Measurements from ENCODE around the gene MEGF11. TPM values are rescaled to one million over a fixed set of nuclear protein-coding genes. Genes with fewer than 3 reads are reported as not detected.

The MEGF11 gene
- total RNA-seq, 1 donor from 2014 or later: 6.2 TPM

DNA sequence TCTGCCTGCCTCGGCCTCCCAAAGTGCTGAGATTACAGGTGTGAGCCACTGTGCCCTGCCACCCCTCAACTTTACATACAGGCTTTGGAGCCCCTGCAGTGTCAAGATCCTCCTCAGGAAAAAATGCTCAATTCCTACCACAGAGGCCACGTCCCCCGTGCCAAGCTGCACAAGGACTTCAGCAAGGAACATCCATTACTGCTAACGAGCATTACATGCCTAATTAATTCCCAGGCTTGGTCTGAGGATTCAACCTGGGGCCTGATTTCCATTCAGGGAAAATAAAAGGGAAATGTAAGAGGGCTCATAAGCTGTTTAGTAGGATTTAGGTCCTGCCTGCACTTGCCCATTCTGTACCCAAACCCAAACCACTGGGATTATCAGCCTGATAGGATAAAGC lies 222.9 kb downstream of the MEGF11 start:
- DNase-seq (ENCODE audit: low read depth): no peak

DNA sequence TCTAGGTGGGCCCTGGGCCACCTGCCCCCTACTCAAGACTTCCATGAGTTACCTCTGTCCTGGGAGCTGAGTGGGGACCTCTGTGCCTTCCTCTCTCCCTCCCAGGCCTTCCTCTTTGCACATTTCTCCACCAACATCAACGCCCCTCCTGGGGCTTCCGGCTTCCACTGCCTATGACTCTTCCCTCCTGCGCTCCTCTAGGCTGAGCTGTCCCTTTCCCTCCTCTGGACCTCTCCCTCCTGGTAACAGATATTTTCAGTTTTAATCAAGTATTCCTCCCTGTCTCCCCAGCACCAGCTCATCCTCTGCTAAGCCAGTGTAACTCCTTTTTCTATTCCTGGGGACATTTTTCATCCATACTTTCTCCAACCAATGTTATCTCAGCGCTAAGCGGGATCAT lies 223.9 kb downstream of the MEGF11 start:
- DNase-seq (ENCODE audit: low read depth): no peak

DNA sequence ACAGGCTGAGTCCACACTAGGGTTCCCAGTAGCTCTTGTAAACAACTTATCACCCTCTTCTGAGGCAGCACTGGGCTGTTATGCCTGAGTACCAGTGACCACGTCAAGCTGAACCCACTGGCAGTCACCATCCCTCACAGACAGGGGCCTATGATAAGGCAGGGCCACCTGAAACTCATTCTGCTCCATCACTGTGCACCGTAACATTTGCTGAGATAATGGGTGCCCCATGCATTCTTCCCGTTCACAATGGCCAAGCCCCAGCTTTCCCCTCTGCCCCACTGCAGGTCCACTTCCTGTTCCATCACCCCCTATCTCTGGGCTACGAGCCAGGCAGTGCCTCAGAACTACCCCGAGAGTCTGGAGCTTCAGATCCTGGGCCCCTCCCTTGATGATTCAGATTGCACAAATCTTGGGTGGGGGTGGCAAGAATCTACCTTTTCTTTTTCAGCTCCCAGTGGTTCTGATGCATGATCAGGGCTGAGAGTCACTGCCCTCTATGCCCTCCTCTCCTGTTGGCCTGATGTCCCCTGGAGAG lies 226.2 kb downstream of the MEGF11 start:
- DNase-seq (ENCODE audit: low read depth): peak; percentile 87

DNA sequence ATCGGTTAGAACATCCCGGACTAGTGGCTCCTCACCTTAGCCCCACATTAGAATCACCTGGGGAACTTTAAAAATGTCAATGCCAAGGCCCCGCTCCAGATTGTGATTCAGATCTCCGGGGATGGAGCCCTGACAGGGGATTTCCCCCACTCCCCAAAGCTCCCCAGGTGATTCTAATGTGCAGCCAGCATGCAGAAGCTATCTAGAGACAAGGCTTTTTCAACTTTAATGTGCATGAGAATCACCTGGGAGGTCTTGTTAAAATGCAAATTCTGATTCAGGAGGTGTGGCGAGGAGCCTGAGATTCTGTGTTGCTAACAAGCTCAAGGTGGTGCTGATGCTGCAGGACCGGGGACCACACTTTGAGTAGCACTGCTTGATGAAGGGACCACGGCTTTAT lies 227.6 kb downstream of the MEGF11 start:
- DNase-seq (ENCODE audit: low read depth): no peak

DNA sequence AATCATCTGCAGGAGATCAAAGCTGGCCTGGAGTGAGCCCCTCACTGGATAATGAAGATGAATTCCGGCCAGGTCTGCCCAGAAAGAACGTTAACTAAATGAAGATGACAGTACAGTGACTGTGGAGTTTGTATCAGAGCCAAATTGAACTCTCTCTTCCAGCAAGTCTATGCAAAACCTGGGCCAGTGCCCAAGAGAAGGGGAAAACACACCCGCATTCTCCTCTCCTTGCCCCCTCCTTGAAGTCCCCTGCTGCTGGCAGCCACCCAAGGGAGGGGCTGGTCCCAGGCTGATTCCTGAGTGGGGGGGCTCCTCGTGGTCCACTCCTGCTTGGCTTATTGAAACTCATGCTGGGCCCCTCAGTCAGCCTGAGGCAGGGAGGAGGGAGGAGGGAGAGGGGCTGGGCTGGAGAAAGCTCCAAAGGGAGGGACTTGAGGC lies 228.5 kb downstream of the MEGF11 start:
- DNase-seq (ENCODE audit: low read depth): peak; percentile 51

DNA sequence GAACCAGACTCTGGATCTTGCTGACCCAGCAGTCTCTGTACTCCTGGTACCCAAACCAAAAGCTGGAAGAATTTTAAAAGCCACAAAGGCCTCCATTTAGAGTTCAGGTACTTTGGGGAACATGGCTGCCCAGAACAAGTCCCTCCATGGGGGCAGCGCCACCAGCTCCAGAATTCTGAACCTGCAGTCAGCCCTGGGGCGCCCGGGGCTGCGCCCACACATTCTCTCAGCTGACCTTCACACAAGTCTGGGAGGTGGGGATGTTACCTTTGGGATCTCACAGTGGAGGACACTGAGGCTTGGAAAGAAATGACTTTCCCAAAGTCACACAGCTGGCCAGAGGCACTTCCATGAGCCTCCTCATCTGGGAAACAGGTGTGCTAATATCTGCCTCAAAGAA lies 229.4 kb downstream of the MEGF11 start:
- DNase-seq (ENCODE audit: low read depth): no peak

DNA sequence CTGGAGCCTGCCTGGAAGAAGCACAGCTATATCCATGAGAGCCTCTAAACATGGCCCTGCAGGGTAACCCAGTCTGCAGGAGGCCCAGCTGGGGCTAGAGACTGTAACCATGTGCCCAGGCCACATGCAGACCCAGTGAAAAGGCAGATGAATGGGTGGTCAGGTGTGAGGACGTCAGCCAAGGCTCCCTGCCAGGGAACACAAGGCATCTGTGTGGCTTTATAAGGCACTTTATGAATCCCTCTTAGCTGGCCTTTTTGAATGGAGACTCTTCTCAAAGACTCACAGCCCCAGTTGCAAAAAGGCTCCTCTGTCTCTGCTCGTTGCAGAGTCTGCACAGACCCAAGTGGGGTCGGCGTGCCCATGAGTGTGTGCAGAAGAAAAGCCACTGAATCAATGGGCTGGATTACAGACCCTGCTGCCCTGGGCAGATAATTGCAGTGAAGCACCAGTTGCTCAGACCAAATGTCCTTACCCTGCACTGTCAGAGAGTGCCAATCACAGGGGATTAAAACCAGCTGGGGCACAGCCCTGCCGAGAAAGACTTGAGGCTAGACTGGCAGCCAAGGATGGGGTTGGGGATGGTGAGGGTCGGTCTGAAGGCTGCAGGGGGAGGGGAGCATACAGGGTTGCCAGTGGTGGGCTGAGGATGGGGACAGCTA lies 230.1 kb downstream of the MEGF11 start:
- DNase-seq (ENCODE audit: low read depth): no peak

DNA sequence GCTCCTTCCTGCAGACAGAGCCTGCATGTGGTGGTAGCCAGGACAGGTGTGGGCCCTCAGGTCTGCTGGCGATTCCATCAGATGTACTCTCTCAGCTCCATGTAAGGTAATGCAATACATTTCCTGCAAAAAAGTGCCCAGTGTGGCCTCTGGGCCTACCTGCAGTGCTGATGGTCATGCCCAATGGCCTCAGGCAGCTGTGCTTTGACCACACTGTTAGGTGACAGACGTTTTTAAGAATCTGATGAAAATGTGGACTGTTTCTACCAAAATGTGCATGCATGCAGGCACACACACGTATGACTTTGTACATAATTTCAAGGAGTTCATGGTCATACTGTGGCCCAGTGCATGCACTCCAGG lies 231.4 kb downstream of the MEGF11 start:
- no peak for DNase-seq (ENCODE audit: low read depth)

DNA sequence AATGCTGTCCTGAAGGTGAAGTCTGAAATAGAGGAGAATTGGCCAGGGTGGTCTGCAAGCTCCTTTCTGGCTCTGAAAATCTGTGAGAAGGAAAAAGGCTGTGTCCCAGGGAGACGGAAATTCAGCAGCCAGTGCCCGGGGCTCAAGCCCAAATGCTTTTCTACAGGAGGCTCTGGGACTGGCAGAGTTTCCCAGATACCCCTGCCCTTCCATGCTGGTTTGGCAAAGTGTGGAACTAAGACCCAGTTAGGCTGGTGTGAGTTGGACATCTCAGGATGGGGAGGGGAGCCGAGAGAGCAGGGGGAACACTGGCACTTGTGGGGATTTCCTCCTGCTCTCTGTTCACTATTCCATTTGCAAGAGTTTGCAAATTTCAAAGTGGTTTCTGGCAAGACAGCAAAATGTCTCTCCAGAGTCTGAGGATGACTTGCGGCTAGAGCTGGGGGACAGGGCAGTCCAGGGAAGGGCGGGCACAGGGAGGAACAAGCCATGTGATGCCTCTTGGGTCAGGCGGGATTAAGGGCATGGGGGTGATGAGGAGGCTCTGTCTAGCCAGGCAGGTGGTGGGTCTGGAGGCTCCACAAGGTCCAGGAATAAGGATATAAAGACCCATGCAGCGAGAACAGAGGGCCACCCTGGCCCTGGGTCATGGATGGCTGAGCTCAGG lies 231.9 kb downstream of the MEGF11 start:
- no peak for DNase-seq (ENCODE audit: low read depth)

DNA sequence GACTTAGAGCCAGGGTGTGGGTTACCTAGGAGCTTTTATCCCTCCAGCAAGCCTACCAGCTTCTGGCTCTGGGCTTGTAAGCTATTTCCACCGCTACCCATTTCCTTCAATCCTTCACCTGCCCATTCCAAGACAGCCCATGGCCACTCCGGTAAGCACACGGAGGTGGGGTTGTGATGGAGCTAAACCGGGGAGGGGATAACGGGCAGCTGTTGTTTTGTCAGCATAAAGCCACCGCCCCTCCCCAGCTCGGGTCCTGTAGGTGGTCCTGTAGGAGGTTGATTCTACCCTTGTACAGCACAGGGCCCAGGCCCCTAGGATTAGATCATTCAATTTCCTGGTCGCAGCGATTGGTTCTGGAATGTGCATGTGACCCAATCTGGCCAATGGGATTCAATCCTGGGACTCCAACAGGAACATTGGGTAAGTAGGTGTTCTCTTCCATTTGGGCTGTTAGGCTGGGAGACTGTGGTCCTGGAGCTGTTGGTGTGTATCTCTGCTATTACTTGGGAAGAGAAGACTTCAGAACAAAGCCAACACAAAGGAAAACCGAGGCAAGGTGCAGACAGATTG lies 233.6 kb downstream of the MEGF11 start:
- no peak for DNase-seq (ENCODE audit: low read depth)

DNA sequence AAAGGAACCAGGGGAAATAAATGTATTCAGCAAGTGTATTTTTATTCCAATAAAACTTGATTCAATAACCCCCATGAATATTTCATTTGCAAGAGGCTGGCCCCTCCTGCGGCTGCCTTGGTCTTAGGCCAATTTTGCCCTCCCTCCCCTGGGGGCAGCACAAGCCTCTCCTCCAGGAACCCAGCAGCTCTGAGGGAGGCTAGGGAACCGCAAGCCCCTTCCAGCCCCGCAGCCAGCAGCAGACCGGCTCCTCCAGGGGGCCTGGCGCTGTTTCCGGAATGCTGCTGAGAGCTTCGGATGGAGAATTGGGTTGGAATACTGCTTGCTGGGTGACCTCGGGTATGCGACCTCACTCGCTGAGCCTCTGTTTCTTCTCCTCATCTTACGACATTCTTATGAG lies 234.2 kb downstream of the MEGF11 start:
- DNase-seq (ENCODE audit: low read depth): no peak

DNA sequence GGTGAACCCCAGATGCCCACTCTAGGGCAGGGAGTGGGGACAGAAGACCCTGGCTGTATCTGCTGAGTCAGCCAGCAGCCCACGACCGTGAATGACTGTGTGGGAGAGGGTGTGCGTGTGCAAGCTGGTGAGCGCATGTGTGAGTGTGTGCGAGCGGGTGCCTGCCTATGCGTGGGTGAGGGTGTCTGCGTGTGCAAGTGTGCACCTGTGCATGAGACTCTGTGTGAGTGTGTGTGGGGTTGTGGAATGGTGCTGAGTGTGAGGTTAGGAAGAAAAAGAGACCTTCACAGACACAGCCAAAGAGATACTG lies 235.1 kb downstream of the MEGF11 start:
- DNase-seq (ENCODE audit: low read depth): no peak

DNA sequence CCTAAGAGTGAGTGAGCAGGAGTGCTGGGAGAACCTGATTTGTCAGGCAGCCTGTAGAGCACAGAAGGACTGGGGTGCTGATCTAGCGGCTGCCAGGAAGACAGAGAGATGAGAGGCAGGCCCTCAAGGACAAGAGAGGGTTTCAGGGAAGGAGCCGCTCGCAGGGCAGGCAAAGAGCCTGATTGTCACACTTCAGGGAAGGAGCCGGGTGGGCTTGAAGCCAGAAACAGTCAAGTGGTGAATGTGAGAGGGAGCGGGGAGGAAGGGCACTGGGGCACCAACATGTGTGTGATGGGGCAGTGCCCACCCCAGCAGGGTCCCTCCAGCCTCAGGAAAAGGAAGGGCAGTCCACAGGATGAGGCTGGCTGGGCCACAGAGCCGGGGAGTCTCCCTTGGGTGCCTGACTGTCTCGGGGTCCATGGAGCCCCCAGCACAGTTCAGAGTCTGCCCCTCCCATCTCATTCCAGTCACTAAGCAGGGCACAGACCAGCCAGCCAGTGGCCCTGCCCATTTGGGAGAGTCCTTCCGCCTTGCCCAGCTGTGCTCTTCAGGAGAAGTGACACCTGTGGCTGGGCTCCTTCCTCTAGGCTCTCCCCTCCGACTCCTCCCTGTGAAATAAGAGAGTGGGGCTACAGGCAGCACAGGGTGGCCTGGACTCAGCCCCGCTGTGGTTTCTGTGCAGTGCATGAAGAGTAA lies 235.6 kb downstream of the MEGF11 start:
- DNase-seq (ENCODE audit: low read depth): no peak

DNA sequence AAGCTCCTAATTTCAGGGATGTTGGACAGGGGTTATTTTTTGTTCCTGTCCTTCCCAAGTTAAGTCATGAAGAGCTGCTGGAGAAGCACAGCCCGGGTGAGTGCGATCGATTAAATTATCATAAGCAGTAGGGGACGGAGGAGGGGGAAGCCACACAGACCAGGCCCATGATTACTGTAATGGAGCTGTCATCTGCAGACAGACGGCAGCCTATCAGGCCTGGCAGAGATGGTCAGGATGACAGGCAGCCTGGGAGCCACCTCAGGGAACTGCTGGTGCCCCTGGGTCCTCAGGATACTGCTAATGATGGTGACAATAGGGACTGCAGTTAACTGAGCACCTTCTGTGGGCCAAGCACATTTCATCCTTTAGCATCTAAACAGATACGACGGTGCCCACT lies 236.6 kb downstream of the MEGF11 start:
- DNase-seq (ENCODE audit: low read depth): no peak

DNA sequence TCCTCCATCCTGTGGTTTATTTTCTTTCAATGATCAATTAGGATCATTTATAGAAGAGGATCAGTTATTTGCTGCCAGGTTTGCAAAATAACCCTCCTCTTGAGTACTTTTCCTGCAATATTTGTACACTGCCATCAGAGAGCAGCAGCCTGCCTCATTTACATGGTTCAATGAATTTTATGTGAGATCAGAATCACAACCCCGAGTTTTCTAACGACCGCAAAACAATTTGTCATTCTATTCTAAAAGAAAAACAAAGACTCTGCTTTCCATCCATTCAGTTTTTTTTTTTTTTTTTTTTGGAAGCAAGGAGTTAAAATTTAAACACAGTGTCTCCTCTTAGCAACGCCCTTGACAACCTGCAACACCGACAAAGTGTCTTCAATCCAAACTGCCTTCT lies 237.4 kb downstream of the MEGF11 start:
- DNase-seq (ENCODE audit: low read depth): peak; percentile 77

DNA sequence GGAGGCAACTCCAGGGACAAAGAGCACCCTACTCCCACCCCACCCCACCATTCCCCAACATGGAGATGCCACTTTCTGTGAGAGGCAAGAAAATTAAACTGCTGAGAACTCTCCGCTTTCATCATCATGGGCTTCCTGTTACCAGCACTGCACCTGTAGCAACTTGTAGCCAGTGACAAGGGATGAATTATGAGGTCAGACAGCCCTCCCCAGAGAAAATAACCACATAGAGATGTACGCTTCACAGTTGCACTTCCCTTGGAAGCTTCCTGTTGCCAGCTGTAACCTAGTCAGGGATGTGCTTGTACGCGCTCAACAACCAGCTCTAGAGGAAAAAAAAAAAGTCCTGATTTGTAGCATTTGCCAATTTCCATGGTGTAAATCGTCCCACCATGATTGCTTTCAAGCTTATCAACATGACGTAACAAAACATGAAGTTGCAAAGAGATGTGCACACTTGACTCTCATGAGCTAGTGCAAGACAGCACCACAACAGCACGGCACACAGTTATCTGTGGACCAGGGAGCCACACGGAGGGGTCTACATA lies 238.8 kb downstream of the MEGF11 start:
- DNase-seq (ENCODE audit: low read depth): no peak

DNA sequence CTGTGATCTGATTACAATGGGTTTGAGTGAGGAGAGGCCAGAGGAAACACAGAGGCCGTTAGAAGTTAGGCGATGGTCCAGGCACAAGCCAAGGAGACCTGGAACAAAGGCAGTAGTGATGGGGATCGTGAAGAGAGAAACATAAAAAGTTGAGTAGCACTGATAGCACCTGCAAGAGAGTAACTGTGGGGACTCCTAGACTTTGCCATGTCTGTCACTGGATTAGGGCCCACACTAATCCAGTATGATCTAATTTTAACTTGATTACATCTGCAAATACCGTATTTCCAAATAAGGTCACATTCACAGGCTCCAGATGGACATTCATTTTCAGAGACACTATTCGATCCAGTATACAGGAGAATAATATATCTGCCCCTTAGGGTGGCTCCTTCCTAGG lies 239.5 kb downstream of the MEGF11 start:
- DNase-seq (ENCODE audit: low read depth): no peak

DNA sequence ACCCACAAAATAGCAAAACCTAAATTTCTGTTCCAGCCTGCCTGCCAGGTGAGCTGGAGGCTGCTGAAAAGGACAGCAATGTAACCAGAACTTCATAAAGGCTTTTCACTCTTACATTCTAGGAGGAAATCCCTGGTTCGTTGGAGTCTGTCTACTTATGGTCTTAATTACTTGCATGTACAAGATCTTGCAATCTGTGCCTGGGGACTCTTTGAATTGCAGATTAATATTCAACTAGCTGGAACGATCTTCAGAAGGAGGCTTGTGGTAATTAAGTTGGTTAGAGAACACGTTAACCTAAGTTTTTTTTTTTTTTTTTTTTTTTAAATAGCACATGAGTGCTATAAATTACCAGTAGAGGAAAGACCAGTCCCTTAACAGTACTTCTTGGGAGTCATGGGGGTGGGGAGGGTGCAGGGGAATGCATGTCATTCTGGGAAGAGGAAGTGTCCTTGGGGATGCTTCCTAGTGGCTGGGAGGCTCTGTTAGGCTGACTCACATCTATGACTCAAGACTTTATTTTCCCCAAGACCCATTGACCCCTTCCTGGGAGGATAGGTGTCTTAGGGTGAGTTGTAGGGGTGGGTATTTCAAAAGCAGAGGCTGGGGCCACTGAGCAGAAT lies 244.5 kb downstream of the MEGF11 start:
- DNase-seq (ENCODE audit: low read depth): peak; percentile 100

DNA sequence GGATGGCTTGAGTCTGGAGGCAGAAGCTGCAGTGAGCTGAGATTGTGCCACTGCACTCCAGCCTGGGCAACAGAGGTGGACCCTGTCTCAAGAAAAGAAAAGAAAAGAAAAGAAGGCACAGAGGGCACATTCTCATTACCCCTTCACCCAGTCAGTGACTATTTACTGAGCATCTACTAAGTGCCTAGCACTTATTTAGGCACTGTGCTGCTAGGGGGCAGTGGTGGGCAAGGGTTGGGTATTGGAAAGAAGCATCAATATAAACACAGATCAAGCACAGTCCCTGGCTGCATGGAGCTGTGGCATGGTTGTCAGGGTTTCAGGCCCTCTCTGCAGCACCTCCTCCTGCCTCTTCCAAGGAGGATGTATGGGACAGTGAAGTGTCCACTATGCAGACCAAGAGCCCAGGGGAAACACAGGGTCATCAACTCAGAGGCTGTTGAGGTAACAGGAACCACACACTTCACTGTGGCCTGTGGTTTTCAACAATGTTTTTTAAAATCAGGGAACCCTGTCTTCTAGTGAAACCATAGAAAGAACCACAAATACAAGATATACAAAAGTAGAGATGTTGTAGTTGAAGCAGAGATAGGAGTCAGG lies 245.8 kb downstream of the MEGF11 start:
- DNase-seq (ENCODE audit: low read depth): peak; percentile 61

DNA sequence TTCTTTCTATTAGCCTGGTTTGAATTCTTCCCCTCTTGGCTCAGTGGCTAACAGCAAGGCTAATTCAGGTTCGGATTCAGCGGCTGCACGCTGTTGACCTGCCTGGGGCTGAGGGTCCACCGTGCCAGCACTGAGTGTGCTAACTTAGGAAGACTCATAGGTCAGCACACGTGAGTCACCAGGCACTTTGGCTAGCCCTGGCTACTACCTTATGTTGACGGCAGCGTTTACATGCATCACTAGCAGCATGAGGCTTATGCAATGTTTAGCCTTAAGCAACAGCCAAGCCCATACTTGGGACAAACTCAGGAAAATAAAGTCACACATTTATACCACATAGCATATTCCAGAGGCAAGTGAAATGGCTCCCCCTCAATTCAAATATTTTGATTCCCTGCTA lies 246.6 kb downstream of the MEGF11 start:
- DNase-seq (ENCODE audit: low read depth): peak; percentile 100

DNA sequence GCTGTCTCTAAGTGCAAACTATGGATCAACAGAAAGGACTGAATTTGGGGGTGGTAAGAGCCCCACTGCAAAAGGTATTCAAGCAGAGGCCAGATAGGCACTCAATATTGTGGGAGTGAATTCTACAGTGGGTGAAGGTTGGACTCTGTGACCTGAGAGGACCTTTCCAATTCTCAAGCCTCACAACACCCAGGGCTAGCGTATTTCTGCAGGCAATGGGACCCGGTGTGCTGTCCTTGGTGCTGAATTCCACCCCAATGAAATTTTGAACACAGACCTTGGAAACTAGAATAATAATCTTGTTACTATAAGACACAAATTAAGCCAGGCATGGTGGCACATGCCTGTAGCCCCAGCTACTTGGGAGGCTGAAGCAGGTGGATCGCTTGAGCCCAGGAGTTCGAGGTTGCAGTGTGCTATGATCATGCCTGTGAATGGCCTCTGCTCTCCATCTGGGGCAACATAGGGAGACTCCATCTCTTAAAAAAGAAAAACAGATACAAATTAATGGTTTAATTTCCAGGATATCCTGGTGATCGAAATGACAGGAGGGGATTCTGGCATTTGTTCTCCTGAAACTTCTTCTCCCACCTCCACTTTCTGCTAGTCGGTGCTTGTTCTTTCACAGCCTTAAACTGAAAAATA lies 248.8 kb downstream of the MEGF11 start:
- peak; percentile 39 for DNase-seq (ENCODE audit: low read depth)

Data from renal cortical epithelial cell (primary cell).